GM18502 (cell line): Measurements from ENCODE around the gene C1orf174.

Experiments
- ATAC-seq: cut with Tn5 transposase; IDR thresholded peaks from one replicate; pipeline ENCODE4 v1.9.1; 2021; ENCODE audit warnings: mild to moderate bottlenecking; ENCODE audit not compliant: unreplicated experiment, poor library complexity

The C1orf174 gene

DNA sequence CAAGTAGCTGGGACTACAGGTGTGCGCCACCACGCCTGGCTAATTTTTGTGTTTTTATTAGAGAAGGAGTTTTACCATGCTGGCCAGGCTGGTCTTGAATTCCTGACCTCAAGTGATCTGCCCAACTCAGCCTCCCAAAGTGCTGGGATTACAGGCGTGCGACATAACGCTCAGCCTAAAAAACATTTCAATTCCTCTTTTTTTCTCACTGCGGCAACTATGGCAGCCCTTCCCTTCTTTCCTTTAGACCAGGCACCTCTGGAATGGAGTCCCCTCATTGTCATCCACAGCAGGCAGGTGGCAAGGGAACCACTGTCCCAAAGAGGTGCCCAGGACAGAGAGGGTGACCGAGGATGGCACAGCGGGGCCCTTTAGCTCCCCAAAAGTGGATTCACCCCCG, 57.2 kb downstream of the C1orf174 start:
- ATAC-seq: no peak

DNA sequence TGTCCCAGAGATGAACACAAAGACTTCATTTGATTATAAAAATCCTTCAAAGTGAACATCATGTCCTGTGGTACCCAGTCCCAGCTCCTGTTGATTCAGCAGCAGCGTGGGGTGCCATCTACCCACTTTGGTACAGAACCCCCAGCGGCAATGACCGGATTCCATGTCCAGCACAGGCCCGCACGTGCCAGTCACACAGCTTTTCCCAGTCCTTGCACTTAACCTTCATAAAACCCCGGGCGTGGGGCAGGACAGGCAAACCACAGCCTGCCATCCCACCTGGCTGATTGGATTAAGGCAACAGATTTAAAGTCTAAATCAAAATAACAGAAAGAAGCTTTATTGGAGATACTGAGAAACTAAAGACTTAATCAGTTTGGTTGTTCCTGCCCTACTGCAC, 58.6 kb downstream of the C1orf174 start:
- ATAC-seq: no peak
